HG02763 (cell line): Measurements from ENCODE around the gene REC114.
"Not testable (repeated sequence)": the region's sequence is repeated elsewhere in the genome, so short reads cannot be mapped to it uniquely, and the experiment has no call there.

ENCODE experiments used
- ATAC-seq: cut with Tn5 transposase; IDR thresholded peaks from one replicate; pipeline ENCODE4 v1.9.1; 2021; ENCODE audit warnings: mild to moderate bottlenecking, moderate library complexity; ENCODE audit not compliant: unreplicated experiment

The REC114 gene, protein sequence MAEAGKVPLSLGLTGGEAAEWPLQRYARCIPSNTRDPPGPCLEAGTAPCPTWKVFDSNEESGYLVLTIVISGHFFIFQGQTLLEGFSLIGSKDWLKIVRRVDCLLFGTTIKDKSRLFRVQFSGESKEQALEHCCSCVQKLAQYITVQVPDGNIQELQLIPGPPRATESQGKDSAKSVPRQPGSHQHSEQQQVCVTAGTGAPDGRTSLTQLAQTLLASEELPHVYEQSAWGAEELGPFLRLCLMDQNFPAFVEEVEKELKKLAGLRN

DNA sequence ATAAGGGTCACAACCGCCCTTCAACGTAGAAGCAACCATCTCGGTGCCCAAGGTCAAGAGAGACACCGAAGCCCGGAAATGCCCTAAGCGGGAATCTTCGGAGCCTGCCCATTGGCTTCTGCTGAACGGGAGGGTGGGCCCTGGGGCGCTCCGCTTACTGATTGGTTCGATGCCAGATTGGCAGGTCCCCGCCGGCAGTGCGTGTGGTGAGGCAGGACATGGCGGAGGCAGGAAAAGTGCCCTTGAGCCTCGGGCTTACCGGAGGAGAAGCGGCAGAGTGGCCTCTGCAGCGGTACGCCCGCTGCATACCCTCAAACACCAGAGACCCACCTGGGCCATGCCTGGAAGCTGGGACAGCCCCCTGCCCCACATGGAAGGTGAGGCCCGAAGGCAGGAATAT, at the start of gene REC114:
Gene REC114, plus strand, starts transcription at position 197 of the 400 bp plus-strand sequence. Its CDS starts 22 bp downstream, at position 219.
- ATAC-seq = no peak

GRCh38 chr15:73393336-73393735, 49.6 kb upstream of the REC114 start:
- ATAC-seq = no peak

DNA sequence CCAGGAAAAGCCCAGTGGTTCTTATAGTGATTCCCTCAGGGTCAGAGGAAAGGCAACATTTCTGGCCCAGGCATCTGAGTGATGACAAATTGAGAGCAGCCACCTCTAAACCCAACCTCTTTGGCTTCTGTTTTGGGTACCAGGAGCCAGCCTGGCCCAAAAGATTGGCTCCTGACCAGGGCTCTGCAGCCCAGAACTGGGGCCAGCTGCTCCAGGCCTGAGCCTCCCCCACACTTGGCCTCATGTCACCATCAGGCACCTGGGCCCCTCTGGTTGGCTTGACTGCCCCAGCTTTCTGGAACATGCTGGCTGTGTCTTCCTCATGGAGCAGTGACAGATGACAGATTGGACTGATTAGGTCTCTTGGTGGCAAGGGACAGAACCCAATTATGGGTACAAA, 48.2 kb upstream of the REC114 start:
- ATAC-seq = no peak

DNA sequence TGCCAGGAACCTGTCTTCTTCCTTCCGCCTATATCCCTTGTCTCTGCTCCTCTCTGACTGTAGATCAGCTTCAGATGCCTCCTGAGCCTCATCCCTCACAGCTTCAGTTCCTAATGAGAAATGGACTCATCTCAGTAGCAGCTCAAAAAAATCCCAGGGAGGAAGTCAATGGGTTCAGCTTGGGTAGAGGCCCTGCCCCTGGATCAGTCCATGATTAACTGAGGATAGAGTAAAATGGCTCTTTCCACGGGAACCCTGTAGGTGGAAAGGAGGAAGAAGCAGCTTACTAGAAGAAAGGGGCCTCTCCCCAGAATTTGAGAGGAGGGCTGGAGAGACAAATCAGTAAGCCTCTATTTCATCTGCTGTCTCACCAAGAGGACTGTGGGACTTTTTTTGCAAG, 47.3 kb upstream of the REC114 start:
- no peak for ATAC-seq

DNA sequence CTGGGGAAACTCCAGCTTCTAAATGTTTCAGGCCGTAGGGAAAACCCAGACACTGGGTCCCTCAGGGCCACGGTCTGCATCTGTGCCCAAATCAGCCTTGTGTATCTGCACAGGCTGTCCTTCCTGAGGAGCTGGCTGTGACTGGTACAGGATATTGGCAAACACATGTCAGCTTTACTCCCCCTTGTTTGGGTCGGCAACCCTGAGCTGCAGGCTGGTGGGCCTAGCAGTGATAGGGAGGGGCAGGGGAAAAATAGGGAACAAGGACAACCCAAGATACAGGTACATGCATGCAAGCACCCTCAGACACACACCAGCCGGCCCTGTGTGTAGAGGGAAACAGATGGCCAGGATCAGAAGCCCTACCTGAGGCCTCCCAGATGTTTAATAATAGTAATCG, 45.5 kb upstream of the REC114 start:
- no peak for ATAC-seq

GRCh38 chr15:73398861-73399260, 44.1 kb upstream of the REC114 start:
- no peak for ATAC-seq

DNA sequence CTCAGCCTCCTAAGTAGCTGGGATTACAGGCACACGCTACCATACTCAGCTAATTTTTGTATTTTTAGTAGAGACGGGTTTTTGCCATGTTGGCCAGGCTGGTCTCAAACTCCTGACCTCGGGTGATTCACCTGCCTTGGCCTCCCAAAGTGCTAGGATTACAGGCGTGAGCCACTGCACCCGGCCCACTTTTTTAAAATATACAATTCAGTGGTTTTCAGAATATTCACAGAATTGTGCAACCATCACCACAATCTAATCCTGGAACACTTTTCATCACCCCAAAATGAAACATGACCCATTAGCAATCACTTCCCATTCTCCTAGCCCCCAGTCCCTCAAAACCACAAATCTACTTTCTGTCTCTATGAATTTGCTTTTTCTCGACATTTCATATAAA, 42.7 kb upstream of the REC114 start:
- ATAC-seq = not testable (repeated sequence)

DNA sequence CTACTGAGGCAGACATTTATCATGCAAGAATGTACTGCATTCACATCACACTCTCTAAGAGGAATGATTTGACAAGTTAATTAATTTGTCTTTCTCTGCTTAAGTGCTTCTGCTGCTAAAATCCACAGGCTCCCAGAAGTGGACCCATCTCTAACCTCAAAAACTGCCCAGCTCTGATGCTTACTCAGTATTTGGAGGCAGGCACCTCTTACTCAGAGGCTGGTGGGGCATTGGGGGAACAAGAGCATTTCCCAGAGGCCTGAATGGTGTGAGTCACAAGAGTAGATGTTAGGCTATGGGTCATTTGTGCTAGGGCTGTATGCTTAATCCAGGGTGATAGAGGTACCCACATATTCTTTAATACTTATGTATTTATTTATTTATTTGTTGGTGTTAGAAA, 39.8 kb upstream of the REC114 start:
- no peak for ATAC-seq

GRCh38 chr15:73414876-73415275, 28.1 kb upstream of the REC114 start:
- ATAC-seq = no peak

GRCh38 chr15:73424506-73424905, 18.5 kb upstream of the REC114 start:
- no peak for ATAC-seq

DNA sequence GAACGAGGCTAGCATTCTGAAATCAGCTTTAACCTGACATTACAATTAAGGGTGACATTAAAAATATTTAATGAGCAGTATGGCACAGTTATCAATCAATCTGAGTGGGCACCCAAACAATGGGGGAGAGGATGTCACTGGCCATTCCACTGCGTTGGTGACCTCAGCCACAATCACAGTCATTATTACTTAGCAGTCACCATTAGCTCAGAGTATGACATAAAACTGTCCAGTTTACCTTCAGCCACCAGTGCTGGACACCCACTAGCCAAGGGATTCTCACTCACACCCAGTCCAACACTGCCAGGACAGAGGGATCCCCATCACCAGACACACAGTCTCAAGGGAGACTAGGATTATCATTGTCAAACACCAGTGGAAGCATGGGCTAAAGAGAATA, 17.5 kb upstream of the REC114 start:
- ATAC-seq = no peak

- ATAC-seq = no peak
These were observed 16.5 kb upstream of the REC114 start for GRCh38 chr15:73426323-73426994.

GRCh38 chr15:73431329-73431728, 11.6 kb upstream of the REC114 start:
- not testable (repeated sequence) for ATAC-seq

DNA sequence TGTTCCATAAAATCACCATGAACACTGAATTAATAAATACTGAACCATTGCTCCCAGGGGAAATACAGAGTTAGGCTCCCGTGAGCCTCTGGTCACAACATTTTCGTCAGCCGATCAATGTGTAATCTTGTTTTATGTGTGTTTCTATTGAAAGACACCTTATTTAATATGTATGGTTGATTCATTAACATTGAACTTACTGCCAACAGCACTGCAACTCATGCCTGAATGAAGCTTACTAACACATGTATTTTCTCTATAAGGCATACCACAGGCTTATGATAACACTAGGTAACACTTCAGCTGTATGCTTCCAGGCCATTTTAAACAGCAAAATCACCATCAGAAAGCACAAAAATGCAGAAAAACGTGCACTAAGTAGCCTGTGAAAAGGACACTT, 9.1 kb upstream of the REC114 start:
- ATAC-seq = no peak

- ATAC-seq = no peak
These were observed 6.4 kb upstream of the REC114 start for GRCh38 chr15:73436613-73437012.

DNA sequence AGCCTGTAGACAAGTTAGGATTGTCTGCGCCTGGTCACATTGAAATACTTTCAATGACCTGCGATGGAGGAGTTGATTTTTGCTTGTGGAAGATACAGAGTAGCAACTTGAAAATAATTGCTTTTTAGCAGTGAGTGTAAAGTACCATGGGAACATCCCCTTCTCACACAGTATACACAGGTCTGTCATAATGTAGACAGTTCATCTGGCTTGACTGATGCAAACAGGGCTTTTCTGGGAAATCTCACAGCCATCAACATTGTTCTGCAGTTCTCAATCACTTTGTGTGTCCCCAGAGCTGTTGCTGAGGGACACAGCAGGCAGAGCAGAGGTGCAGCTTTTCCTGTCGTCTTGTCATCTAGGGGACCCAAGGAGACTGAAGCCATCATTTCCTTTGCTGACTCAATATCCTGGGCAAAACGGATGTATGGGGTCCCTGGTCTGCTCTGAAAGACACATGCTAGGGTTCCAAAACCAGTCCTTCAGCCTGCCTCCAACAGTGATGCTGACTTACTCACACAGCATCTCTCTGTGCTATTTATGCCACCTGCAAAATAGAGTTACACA, 5.3 kb upstream of the REC114 start:
- ATAC-seq = no peak

DNA sequence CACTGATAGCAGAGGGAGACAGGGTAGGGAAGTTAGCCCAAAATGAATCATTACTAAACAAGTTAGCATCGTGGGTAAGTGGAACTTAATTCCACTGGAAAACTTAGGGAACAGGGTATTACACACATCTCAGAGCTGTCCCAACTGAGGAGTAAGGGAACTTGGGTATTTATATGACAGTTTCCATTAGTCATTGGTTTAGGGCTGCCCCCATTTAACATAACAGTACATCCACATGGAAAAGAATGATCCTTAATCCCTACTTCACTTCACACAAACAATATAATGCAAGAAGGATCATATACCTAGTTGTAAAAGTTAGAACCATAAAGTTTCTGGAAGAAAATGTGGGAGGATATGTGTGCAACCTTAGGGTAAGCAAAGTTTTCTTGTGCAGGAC, 4.3 kb upstream of the REC114 start:
- no peak for ATAC-seq

DNA sequence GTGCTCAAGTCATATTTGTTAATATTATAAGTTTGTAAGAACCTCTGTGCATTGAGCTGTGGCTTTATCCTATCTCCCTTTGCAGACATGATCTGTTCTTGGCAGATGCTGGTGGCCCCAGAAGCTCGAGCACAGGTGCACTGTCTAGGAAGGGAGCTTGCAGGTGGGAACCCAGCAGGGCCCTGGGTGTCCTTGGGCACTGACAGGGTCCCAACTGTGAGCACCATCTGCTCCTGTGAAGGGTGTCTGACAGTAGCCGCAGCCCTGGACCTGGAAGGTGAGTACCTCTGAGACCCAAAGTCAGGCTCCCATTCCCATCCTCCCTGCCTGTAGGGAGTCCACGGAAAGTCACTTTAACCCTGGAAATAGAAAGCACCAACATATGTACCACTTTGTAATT, 2.4 kb upstream of the REC114 start:
- ATAC-seq = no peak

DNA sequence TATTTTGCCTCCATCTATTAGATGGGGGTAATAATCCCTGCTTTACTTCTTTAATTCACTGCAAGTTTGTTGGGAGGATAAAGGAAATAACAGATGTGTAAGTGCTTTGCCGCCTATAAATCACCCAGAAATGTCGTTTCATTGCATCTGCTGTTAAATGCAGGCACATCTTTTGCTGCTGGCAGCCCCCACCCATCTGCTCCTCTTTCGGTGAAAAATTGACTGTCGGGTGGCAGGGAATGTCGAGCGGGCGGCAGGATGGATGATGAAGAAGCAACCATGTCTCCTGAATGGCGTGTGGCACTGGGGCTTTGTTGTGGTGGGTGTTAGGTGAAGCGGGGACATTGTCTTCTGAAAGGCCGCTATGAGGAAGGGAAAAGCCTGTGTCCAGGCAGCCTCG, 543 bp upstream of the REC114 start:
- no peak for ATAC-seq

DNA sequence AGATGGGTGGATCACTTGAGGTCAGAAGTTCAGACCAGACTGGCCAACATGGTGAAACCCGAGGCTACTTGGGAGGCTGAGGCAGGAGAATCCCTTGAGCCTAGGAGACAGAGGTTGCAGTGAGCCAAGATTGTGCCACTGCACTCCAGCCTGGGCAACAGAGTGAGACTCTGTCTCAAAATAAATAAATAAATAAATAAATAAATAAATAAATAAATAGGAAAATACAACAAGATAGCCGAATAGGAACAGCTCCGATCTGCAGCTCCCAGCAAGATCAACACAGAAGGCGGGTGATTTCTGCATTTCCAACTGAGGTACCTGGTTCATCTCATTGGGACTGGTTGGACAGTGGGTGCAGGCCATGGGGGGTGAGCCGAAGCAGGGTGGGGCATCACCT, 4.5 kb downstream of the REC114 start:
- not testable (repeated sequence) for ATAC-seq

- not testable (repeated sequence) for ATAC-seq
These were observed 5.3 kb downstream of the REC114 start for GRCh38 chr15:73448158-73448758.

DNA sequence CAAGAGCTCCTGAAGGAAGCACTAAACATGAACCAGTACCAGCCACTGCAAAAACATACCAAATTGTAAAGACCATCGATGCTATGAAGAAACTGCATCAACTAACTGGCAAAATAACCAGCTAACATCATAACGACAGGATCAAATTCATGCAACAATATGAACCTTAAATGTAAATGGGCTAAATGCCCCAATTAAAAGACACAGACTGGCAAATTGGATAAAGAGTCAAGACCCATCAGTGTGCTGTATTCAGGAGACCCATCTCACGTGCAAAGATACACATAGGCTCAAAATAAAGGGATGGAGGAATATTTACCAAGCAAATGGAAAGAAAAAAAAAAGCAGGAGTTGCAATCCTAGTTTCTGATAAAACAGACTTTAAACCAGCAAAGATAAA, 7.0 kb downstream of the REC114 start:
- ATAC-seq = not testable (repeated sequence)
